GM13977 (cell line): ENCODE results near the gene KTN1.

Experiments used
- DNase-seq: peaks from one replicate; pipeline ENCODE4 v3.0.0; 2012; ENCODE audit warnings: low spot score
- in situ Hi-C: fragments of 300-500 bp; cut with MboI; formaldehyde crosslinking; loops from one replicate; pipeline ENCODE4 v1.12.0; 2022; ENCODE audit warnings: low sequenced_read_pairs, low pct_unique_long_range_greater_than_20kb, mixed read lengths, inconsistent platforms; ENCODE audit not compliant: unreplicated experiment
- TF ChIP-seq, protein P1 (sequence below): IDR thresholded peaks from 2 replicates; pipeline ENCODE4 v1.5.1; 2012; ENCODE audit warnings: mild to moderate bottlenecking, control low read depth; ENCODE audit not compliant: insufficient read depth; ENCODE audit errors: extremely low read depth, missing control alignments

Gene KTN1

DNA sequence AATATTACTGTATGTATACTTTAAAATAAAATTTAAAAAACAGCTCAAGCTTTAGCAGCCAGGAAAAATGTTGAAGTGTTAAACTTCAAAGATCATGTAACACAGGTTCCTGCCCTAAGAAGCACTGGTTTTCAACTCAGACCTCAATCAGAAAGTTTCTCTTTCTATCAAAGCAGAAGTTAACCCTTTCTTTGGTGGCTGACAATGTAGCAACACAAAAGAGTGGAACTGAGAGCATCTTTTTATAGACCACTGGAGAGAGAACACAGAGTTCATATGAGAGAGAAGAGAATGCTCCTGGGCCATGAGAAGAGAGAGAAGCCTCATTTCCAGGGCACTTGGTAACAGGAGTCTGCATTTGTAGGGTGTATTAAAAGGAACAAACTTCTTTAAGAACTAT lies 42.2 kb upstream of the KTN1 start:
- in situ Hi-C loops, result no loop called here
- peak; percentile 18 for DNase-seq
- TF ChIP-seq, protein P1, sequence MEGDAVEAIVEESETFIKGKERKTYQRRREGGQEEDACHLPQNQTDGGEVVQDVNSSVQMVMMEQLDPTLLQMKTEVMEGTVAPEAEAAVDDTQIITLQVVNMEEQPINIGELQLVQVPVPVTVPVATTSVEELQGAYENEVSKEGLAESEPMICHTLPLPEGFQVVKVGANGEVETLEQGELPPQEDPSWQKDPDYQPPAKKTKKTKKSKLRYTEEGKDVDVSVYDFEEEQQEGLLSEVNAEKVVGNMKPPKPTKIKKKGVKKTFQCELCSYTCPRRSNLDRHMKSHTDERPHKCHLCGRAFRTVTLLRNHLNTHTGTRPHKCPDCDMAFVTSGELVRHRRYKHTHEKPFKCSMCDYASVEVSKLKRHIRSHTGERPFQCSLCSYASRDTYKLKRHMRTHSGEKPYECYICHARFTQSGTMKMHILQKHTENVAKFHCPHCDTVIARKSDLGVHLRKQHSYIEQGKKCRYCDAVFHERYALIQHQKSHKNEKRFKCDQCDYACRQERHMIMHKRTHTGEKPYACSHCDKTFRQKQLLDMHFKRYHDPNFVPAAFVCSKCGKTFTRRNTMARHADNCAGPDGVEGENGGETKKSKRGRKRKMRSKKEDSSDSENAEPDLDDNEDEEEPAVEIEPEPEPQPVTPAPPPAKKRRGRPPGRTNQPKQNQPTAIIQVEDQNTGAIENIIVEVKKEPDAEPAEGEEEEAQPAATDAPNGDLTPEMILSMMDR, result no peak

DNA sequence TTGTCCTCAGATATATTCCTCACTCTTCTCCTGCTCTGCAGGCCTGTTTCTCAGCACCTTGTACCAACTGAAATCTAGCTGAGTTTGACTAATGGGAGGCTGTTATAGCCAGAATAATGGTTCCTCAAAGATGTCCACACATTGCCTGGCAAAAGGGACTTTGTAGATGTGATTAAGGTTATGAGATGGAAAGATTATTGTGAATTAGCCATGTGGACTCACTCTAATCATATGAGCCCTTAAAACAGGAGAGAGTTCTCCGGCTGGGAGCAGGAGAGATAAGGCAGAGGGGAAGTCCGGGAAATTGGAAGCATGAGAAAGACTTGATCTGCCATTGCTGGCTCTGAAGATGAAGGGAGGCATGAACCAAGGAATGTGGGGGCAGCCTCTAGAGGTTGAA lies 40.0 kb upstream of the KTN1 start:
- TF ChIP-seq, protein P1, result no peak
- DNase-seq, result no peak
- in situ Hi-C loops, result no loop called here

DNA sequence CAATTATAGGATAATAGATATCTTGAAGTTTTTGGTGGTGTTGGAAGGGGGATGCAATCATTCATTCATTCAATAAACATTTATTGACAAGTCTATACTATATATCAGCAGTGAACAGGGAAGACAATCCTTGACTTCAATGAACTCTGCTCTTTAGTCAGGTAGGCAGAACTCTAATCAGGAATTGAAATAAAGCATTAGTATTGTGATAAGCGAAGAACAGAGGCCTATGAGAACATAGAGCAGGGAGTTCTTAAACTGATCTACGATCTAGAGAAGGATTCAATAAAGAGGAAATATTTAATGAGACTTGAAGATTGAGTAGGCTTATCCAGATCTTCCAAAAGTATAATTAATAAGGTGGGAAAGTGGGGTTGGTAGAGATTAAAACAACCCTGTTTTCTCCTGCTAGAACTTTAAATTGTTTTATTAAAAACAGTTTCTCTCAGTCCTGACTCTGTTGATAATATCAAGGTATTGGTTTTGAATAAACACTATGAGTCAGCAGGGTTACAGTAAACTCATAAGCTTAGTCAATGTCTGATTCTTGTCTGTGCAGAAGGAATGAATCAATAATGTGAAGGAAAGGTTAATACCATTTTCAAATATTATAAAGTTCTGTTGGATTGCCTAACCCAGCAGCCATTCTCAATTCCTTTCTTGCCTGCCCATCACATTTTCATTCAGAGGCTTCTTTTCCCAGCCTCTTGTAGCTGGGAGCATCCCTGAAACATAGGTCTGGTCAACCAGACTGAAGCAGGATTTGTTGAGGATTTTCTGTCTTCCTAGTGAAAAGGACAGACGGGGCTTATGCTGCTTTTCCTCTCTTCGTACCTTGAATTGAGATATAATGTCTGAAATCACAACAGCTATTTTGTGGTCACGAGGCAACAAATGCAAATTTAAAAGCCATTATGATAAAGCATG lies 38.9 kb upstream of the KTN1 start:
- in situ Hi-C loops, result no loop called here
- no peak for DNase-seq
- TF ChIP-seq, protein P1, result no peak

DNA sequence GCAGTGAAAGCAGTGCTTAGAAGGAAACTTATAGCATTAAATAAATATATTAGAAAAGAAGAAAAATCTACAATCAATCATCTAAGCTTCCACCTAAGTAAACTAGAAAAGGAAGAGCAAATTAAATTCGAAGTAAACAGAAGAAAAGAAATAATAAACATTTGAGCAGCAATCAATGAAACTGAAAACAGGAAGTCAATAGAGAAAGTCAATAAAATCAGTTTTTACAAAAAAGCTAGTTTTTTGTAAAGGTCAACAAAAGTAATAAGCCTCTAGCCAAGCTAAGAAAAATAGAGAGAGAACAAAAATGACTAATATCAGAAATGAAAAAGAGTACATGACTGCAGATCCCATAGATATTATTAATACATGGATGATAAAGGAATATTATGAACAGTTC lies 34.2 kb upstream of the KTN1 start:
- DNase-seq, result no peak
- in situ Hi-C loops, result no loop called here
- TF ChIP-seq, protein P1, result no peak

DNA sequence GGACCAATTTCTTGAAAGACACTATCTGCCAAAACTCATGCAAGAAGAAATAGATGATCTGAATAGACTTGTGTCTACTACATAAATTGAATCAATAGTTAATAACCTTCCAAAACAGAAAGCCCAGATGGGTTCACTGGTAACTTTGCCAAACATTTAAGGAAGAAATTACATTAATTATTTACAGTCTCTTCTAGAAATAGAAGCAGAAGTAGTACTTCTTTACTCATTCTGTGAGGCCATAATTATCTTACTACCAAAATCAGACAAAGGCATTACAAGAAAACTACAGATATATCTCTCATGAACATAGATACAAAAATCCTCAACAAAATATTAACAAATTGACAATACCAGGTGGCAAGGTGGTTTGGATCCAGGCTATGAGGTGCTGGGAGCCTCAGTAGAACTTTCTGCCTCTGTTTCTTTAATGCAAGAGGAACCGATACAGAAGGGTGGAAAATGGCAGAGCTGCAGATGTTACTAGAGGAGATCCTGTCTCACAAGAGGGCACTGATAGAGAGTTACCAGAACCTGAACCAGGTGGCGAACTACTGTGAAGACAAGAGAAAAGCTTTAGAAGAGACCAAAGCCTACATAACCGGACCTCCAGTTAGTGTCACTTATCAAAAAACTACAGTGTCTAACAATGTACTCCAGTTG lies 33.7 kb upstream of the KTN1 start:
- in situ Hi-C loops, result no loop called here
- no peak for DNase-seq
- TF ChIP-seq, protein P1, result no peak

DNA sequence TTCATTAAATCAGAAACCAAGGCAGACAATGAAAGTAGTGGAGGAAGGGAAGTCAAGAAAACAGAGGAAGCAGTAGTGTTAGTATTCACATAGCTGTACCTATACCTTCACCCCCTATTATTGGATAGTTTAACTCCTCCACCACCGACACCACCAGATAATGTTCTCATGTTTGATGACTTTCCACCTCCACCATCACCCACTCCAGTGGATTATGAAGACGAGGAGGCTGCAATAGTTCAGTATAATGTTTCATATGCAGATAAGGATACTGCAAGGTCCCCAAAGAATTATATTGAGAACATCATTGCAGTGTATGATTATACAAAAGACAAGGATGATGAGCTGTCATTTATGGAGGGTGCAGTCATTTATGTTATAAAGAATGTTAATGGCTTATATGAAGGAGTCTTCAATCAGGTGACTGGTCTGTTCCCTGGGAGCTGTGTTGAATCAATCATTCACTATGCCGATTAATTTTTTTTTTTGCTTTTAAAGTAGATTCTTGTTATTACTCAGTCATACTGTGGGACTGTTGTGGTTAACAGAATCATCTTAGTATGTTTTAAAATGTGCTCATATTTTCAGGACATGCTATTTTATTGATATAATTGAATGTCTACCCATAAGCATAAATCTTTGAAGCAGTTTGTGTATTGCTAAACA lies 32.2 kb upstream of the KTN1 start:
- DNase-seq, result no peak
- in situ Hi-C loops, result no loop called here
- TF ChIP-seq, protein P1, result no peak
